ENCODE data around the gene MALRD1. TPM values are rescaled to one million over a fixed set of nuclear protein-coding genes. Genes with fewer than 3 reads are reported as not detected.

The MALRD1 gene
- total RNA-seq (not detected), total RNA-seq (0 to 0.47 (median 0) reads per million in 172 experiments)
- 0.04 TPM for polyA plus RNA-seq (2013, experiment 1 of 2)
- 0.03 TPM for polyA plus RNA-seq (2013, experiment 2 of 2)

- no peak within 1 kb of the TSS for H3K4me3 Mint-ChIP-seq
- ChIA-PET POLR2A (no interaction called here), CTCF (no interaction called here)
- Histone ChIP-seq H3K9me3 (ENCODE audit: control insufficient read depth in 1 of 2, insufficient read depth in 1 of 2, low read length in 2 of 2) (no peaks in the 10 kb centered on the region), H3K36me3 (ENCODE audit: insufficient read depth, low read length) (no peaks in the 10 kb centered on the region), H3K27ac (ENCODE audit: low read depth in 1 of 2, low read length in 2 of 2) (no peak within 1 kb of the TSS), H3K4me3 (ENCODE audit: low read length) (no peak within 1 kb of the TSS), H3K4me1 (ENCODE audit: insufficient read depth, low read length) (no peaks in the 10 kb centered on the region), H3K27me3 (ENCODE audit: control insufficient read depth in 1 of 2, insufficient read depth in 2 of 2, low read length in 2 of 2) (no peaks in the 10 kb centered on the region)
- H3K36me3 Mint-ChIP-seq (ENCODE audit: low read depth): no peaks in the 10 kb centered on the region
- ATAC-seq (ENCODE audit: poor library complexity) (no peak), DNase-seq (no peak)
- H3K27me3 Mint-ChIP-seq: no peaks in the 10 kb centered on the region
- H3K4me1 Mint-ChIP-seq (ENCODE audit: low read depth): no peaks in the 10 kb centered on the region
- peaks cover 4% of the 10 kb centered on the region for H3K9me3 Mint-ChIP-seq
- H3K27ac Mint-ChIP-seq: no peak within 1 kb of the TSS
- intact Hi-C loops (cut with DNase I, micrococcal nuclease): no loop called here
- TF ChIP-seq CTCF (IDR thresholded peaks at IDR 0.05): no peak
These were observed at the start of gene MALRD1 for GRCh38 chr10:19048489-19048888. TSS of gene MALRD1 (plus strand) at chr10:19048801. CDS start at chr10:19048939, 138 bp downstream.

GRCh38 chr10:19003341-19003740 is 45.3 kb upstream of the MALRD1 start:
- no peaks in the 10 kb centered on the region for H3K9me3 ChIP-seq (ENCODE audit: control insufficient read depth in 1 of 2, insufficient read depth in 1 of 2, low read length in 2 of 2)
- H3K36me3 Mint-ChIP-seq (ENCODE audit: low read depth): no peaks in the 10 kb centered on the region
- no peak overlapping the region for H3K27ac ChIP-seq (ENCODE audit: low read depth in 1 of 2, low read length in 2 of 2)
- TF ChIP-seq CTCF (IDR thresholded peaks at IDR 0.05): no peak
- CTCF ChIA-PET: no interaction called here
- intact Hi-C loops (cut with DNase I, micrococcal nuclease): no loop called here
- H3K4me3 Mint-ChIP-seq: no peak overlapping the region
- no peaks in the 10 kb centered on the region for H3K36me3 ChIP-seq (ENCODE audit: insufficient read depth, low read length)
- no peaks in the 10 kb centered on the region for H3K4me1 ChIP-seq (ENCODE audit: insufficient read depth, low read length)
- DNase-seq (no peak), ATAC-seq (ENCODE audit: poor library complexity) (no peak)
- peaks cover 17% of the 10 kb centered on the region for H3K9me3 Mint-ChIP-seq
- H3K27ac Mint-ChIP-seq: no peak overlapping the region
- no peaks in the 10 kb centered on the region for H3K27me3 ChIP-seq (ENCODE audit: control insufficient read depth in 1 of 2, insufficient read depth in 2 of 2, low read length in 2 of 2)
- no peak overlapping the region for H3K4me3 ChIP-seq (ENCODE audit: low read length)
- POLR2A ChIA-PET: no interaction called here
- H3K27me3 Mint-ChIP-seq: no peaks in the 10 kb centered on the region
- no peaks in the 10 kb centered on the region for H3K4me1 Mint-ChIP-seq (ENCODE audit: low read depth)

- Histone ChIP-seq H3K4me1 (ENCODE audit: insufficient read depth, low read length) (no peaks in the 10 kb centered on the region), H3K27me3 (ENCODE audit: control insufficient read depth in 1 of 2, insufficient read depth in 2 of 2, low read length in 2 of 2) (no peaks in the 10 kb centered on the region), H3K27ac (ENCODE audit: low read depth in 1 of 2, low read length in 2 of 2) (no peak overlapping the region), H3K4me3 (ENCODE audit: low read length) (no peak overlapping the region), H3K36me3 (ENCODE audit: insufficient read depth, low read length) (no peaks in the 10 kb centered on the region), H3K9me3 (ENCODE audit: control insufficient read depth in 1 of 2, insufficient read depth in 1 of 2, low read length in 2 of 2) (peaks cover 0 to 7% of the 10 kb centered on the region in 2 experiments)
- no peak for TF ChIP-seq CTCF (IDR thresholded peaks at IDR 0.05)
- Mint-ChIP-seq H3K9me3 (peaks cover 15% of the 10 kb centered on the region), H3K4me1 (ENCODE audit: low read depth) (no peaks in the 10 kb centered on the region), H3K4me3 (no peak overlapping the region), H3K27ac (no peak overlapping the region), H3K27me3 (no peaks in the 10 kb centered on the region), H3K36me3 (ENCODE audit: low read depth) (no peaks in the 10 kb centered on the region)
- ChIA-PET CTCF (no interaction called here), POLR2A (no interaction called here)
- intact Hi-C loops (cut with DNase I, micrococcal nuclease): no loop called here
- DNase-seq: no peak
- ATAC-seq (ENCODE audit: poor library complexity): no peak
These were observed 36.5 kb upstream of the MALRD1 start for GRCh38 chr10:19012111-19012510.

Data from CD4-positive, alpha-beta T cell (primary cell).